Hematopoietic multipotent progenitor cell treated with erythropoietin and hydrocortisone succinate and interleukin-3 and kit ligand, for 4 days (in vitro differentiated cells): ENCODE measurements around the gene USF2.

Source experiments
- DNase-seq: peaks from one replicate; pipeline ENCODE4 v3.0.0-alpha.2; 2015

USF2 gene

GRCh38 chr19:35287713-35288112 lies 19.0 kb downstream of the USF2 start:
- no peak for DNase-seq

- no peak for DNase-seq
Measured at GRCh38 chr19:35288331-35288730, 19.6 kb downstream of the USF2 start.

- no peak for DNase-seq
Measured at GRCh38 chr19:35288906-35289305, 20.1 kb downstream of the USF2 start.

- no peak for DNase-seq
Measured at GRCh38 chr19:35290381-35291127, 21.8 kb downstream of the USF2 start.

GRCh38 chr19:35291259-35291658 lies 22.5 kb downstream of the USF2 start:
- no peak for DNase-seq

GRCh38 chr19:35291916-35292315 lies 23.2 kb downstream of the USF2 start, which contains the start of gene MAG:
MAG (plus strand) TSS chr19:35292161; CDS start chr19:35295409, 3,248 bp downstream.
- DNase-seq = no peak

GRCh38 chr19:35292421-35293362 lies 23.9 kb downstream of the USF2 start:
- no peak for DNase-seq

- DNase-seq = no peak
Measured at GRCh38 chr19:35293363-35293739, 24.6 kb downstream of the USF2 start.

GRCh38 chr19:35293808-35294207 lies 25.0 kb downstream of the USF2 start:
- DNase-seq = no peak

- DNase-seq = peak; percentile 49
Measured at GRCh38 chr19:35294328-35294727, 25.6 kb downstream of the USF2 start.

- DNase-seq = no peak
Measured at GRCh38 chr19:35294859-35295791, 26.4 kb downstream of the USF2 start.

GRCh38 chr19:35295792-35296462 lies 27.2 kb downstream of the USF2 start:
- DNase-seq = peak; percentile 74

GRCh38 chr19:35296644-35297514 lies 28.1 kb downstream of the USF2 start:
- no peak for DNase-seq

- DNase-seq = no peak
Measured at GRCh38 chr19:35297515-35297848, 28.7 kb downstream of the USF2 start.

- no peak for DNase-seq
Measured at GRCh38 chr19:35297922-35298321, 29.2 kb downstream of the USF2 start.

GRCh38 chr19:35298561-35298972 lies 29.8 kb downstream of the USF2 start:
- no peak for DNase-seq

- peak; percentile 42 for DNase-seq
Measured at GRCh38 chr19:35299523-35300338, 31.0 kb downstream of the USF2 start.

GRCh38 chr19:35300339-35300649 lies 31.5 kb downstream of the USF2 start:
- DNase-seq = no peak

- DNase-seq = no peak
Measured at GRCh38 chr19:35301961-35302360, 33.2 kb downstream of the USF2 start.

- DNase-seq = no peak
Measured at GRCh38 chr19:35302446-35302845, 33.7 kb downstream of the USF2 start.
